ENCODE data around the gene NCKAP5.

GRCh38 chr2:133476286-133476685 is 92.0 kb downstream of the NCKAP5 start:
- TF ChIP-seq CEBPB (IDR thresholded peaks at IDR 0.05; ENCODE audit: low read depth, low read length), result no peak
- no peak for TF ChIP-seq CTCF (IDR thresholded peaks at IDR 0.05; ENCODE audit: control extremely low read depth in 1 of 3, insufficient read depth in 1 of 3, low read depth in 1 of 3, low read length in 3 of 3)
- no peak for TF ChIP-seq POLR2AphosphoS5 (IDR thresholded peaks at IDR 0.05; ENCODE audit: low read depth, low read length)
- TF ChIP-seq TAF1 (IDR thresholded peaks at IDR 0.05; ENCODE audit: low read depth, low read length), result no peak
- TF ChIP-seq ATF3 (IDR thresholded peaks at IDR 0.05; ENCODE audit: insufficient read depth, low read depth, low read length), result no peak
- TF ChIP-seq POLR2A (IDR thresholded peaks at IDR 0.05; ENCODE audit: control extremely low read depth in 1 of 2, low read depth in 2 of 2, low read length in 2 of 2), result no peak
- no peak for TF ChIP-seq RNF2 (IDR thresholded peaks at IDR 0.05; ENCODE audit: borderline replicate concordance, low read depth, low read length, missing control alignments, poor library complexity, severe bottlenecking)
- TF ChIP-seq YY1 (IDR thresholded peaks at IDR 0.05; ENCODE audit: low read depth, low read length), result no peak
